GM21367 (cell line): ENCODE results near the gene TBC1D21.

Experiments
- ATAC-seq: cut with Tn5 transposase; IDR thresholded peaks from one replicate; pipeline ENCODE4 v1.9.1; 2021; ENCODE audit not compliant: unreplicated experiment

The TBC1D21 gene

GRCh38 chr15:73873456-73873855 is at the start of gene TBC1D21:
TBC1D21 (plus strand) TSS chr15:73873564; CDS start chr15:73873710, 146 bp downstream.
- ATAC-seq = no peak

- ATAC-seq = no peak
Observed at GRCh38 chr15:73826711-73827251, 46.6 kb upstream of the TBC1D21 start.

GRCh38 chr15:73829523-73829922 is 43.8 kb upstream of the TBC1D21 start:
- ATAC-seq = no peak

GRCh38 chr15:73832657-73833056 is 40.7 kb upstream of the TBC1D21 start:
- no peak for ATAC-seq

GRCh38 chr15:73836845-73837244 is 36.5 kb upstream of the TBC1D21 start:
- ATAC-seq = no peak

GRCh38 chr15:73838831-73839426 is 34.4 kb upstream of the TBC1D21 start:
- ATAC-seq = no peak

GRCh38 chr15:73839699-73840377 is 33.5 kb upstream of the TBC1D21 start:
- ATAC-seq = no peak

- no peak for ATAC-seq
Observed at GRCh38 chr15:73840771-73841170, 32.6 kb upstream of the TBC1D21 start.

GRCh38 chr15:73841756-73842725 is 31.3 kb upstream of the TBC1D21 start:
- ATAC-seq = no peak

GRCh38 chr15:73843787-73844186 is 29.6 kb upstream of the TBC1D21 start:
- ATAC-seq = no peak

- ATAC-seq = no peak
Observed at GRCh38 chr15:73844356-73844755, 29.0 kb upstream of the TBC1D21 start.

- ATAC-seq = no peak
Observed at GRCh38 chr15:73845507-73845906, 27.9 kb upstream of the TBC1D21 start.

- ATAC-seq = no peak
Observed at GRCh38 chr15:73845907-73846306, 27.5 kb upstream of the TBC1D21 start.

GRCh38 chr15:73849641-73850040 is 23.7 kb upstream of the TBC1D21 start:
- no peak for ATAC-seq

GRCh38 chr15:73850228-73850627 is 23.1 kb upstream of the TBC1D21 start:
- no peak for ATAC-seq

- ATAC-seq = no peak
Observed at GRCh38 chr15:73851689-73852088, 21.7 kb upstream of the TBC1D21 start.

- ATAC-seq = no peak
Observed at GRCh38 chr15:73852507-73852906, 20.9 kb upstream of the TBC1D21 start.

- no peak for ATAC-seq
Observed at GRCh38 chr15:73854265-73854664, 19.1 kb upstream of the TBC1D21 start.

GRCh38 chr15:73856458-73857192 is 16.7 kb upstream of the TBC1D21 start:
- no peak for ATAC-seq

GRCh38 chr15:73857193-73857920 is 16.0 kb upstream of the TBC1D21 start:
- ATAC-seq = no peak
